PFSK-1 (cell line): ENCODE data around the gene CSTF2T.

Experiments
- FOXP2 ChIP-seq: optimal IDR thresholded peaks from 2 replicates; pipeline ENCODE3; 2011; ENCODE audit warnings: borderline replicate concordance, control low read depth, inconsistent platforms; ENCODE audit not compliant: insufficient read depth; ENCODE audit errors: extremely low read length, extremely low read depth
- POLR2AphosphoS5 ChIP-seq: IDR thresholded peaks from 2 replicates; pipeline ENCODE4 v1.6.1; 2012; ENCODE audit warnings: low read depth, mild to moderate bottlenecking, control low read depth, low read length, moderate library complexity
- SIN3A ChIP-seq: IDR thresholded peaks from 2 replicates; pipeline ENCODE4 v1.6.1; 2012; ENCODE audit warnings: mild to moderate bottlenecking, low read length, moderate library complexity, borderline replicate concordance; ENCODE audit not compliant: insufficient read depth
- TAF1 ChIP-seq: IDR thresholded peaks from 2 replicates; pipeline ENCODE4 v1.6.1; 2012; ENCODE audit warnings: low read length, control low read depth, borderline replicate concordance; ENCODE audit not compliant: insufficient read depth
- TF ChIP-seq, protein P1 (sequence below), 2 experiments: IDR thresholded peaks; 2 replicates each; pipeline versions ENCODE4 v1.6.1 to v1.8.0; 2011 to 2012; ENCODE audit warnings: low read depth in 2 of 2, low read length in 2 of 2, control low read depth in 1 of 2, inconsistent platforms in 1 of 2, mild to moderate bottlenecking in 1 of 2, moderate library complexity in 1 of 2; ENCODE audit not compliant: insufficient read depth in 1 of 2

CSTF2T gene

GRCh38 chr10:51718804-51719291 is 19.5 kb upstream of the CSTF2T start:
- TF ChIP-seq TAF1 (no peak), FOXP2 (no peak), POLR2AphosphoS5 (no peak), SIN3A (no peak)
- TF ChIP-seq, protein P1, sequence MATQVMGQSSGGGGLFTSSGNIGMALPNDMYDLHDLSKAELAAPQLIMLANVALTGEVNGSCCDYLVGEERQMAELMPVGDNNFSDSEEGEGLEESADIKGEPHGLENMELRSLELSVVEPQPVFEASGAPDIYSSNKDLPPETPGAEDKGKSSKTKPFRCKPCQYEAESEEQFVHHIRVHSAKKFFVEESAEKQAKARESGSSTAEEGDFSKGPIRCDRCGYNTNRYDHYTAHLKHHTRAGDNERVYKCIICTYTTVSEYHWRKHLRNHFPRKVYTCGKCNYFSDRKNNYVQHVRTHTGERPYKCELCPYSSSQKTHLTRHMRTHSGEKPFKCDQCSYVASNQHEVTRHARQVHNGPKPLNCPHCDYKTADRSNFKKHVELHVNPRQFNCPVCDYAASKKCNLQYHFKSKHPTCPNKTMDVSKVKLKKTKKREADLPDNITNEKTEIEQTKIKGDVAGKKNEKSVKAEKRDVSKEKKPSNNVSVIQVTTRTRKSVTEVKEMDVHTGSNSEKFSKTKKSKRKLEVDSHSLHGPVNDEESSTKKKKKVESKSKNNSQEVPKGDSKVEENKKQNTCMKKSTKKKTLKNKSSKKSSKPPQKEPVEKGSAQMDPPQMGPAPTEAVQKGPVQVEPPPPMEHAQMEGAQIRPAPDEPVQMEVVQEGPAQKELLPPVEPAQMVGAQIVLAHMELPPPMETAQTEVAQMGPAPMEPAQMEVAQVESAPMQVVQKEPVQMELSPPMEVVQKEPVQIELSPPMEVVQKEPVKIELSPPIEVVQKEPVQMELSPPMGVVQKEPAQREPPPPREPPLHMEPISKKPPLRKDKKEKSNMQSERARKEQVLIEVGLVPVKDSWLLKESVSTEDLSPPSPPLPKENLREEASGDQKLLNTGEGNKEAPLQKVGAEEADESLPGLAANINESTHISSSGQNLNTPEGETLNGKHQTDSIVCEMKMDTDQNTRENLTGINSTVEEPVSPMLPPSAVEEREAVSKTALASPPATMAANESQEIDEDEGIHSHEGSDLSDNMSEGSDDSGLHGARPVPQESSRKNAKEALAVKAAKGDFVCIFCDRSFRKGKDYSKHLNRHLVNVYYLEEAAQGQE (IDR thresholded peaks at IDR 0.05; ENCODE audit: insufficient read depth in 1 of 2, low read depth in 2 of 2, low read length in 2 of 2) = no peak

GRCh38 chr10:51716981-51717380 is 17.6 kb upstream of the CSTF2T start:
- no peak for TF ChIP-seq FOXP2

GRCh38 chr10:51711519-51711891 is 12.1 kb upstream of the CSTF2T start:
- TF ChIP-seq POLR2AphosphoS5 = no peak
- no peak for TF ChIP-seq TAF1
- TF ChIP-seq, protein P1 (IDR thresholded peaks at IDR 0.05; ENCODE audit: insufficient read depth in 1 of 2, low read depth in 2 of 2, low read length in 2 of 2) = no peak
- TF ChIP-seq SIN3A = no peak

DNA sequence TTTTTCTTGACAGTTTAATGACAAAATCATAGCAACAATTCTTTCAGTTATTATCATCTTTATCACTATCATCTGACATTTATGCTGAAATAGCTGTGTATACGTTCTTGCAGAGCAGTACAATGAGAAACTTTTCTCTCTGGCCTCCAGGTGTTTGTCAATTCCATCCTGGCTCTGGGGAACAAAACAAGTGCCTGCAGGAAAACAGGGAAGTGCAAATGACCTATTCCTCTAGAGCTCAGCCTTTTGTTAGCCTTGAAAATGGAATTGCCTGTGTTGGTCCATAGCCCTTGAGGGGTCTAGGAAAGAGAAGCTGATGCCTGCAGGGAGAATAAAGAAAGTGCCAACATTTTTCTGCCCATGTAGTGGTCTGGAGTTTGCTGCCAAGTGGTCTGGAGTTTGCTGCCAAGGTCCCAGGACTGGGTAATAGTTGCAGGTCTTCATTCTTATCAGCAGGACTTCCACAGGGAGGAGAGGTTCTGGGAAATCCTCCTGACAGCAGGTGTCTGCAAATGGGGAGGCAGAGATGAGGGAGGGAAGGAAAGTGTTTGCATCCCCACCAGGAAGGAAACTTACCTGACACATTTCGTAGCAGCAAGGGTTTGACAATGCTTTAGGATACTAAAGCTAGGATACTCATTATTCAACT is 10.1 kb upstream of the CSTF2T start:
- TF ChIP-seq POLR2AphosphoS5 (no peak), FOXP2 (no peak), SIN3A (no peak), TAF1 (no peak)
- TF ChIP-seq, protein P1 (IDR thresholded peaks at IDR 0.05; ENCODE audit: insufficient read depth in 1 of 2, low read depth in 2 of 2, low read length in 2 of 2) = no peak

- TF ChIP-seq POLR2AphosphoS5 (no peak), TAF1 (no peak), FOXP2 (no peak), SIN3A (no peak)
- TF ChIP-seq, protein P1 (IDR thresholded peaks at IDR 0.05; ENCODE audit: insufficient read depth in 1 of 2, low read depth in 2 of 2, low read length in 2 of 2) = no peak
These were observed 9.2 kb upstream of the CSTF2T start for GRCh38 chr10:51708609-51709008.
